ENCODE measurements around the gene GPR108. TPM values are rescaled to one million over a fixed set of nuclear protein-coding genes. Genes with fewer than 3 reads are reported as not detected.

The GPR108 gene
- total and polyA plus RNA-seq, 2 of the 13 experiments (the other 11 are each of a cell fraction or from before 2014, with no cell fraction given) = 36.4 to 63.0 TPM

DNA sequence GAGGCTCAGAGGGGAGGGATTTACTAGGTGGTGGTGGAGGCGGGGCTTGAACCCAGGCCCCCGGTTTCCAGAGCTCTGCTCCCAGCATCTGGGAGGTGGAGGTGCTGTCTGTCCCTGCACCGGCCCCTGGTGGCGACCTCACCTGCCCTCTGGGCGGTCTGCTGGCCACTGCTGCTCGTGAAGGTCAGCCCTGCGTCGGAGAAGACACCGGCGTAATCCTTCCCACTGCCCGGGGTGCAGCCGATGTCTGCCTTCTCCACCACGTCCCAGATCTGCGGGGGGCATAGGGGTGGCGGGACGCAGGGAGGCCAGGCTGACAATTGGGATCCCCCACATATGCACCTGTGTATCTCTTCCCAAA is 29.7 kb downstream of the GPR108 start (continued):
- TF ChIP-seq GTF2F1 (IDR thresholded peaks at IDR 0.05; ENCODE audit: low read length) = no peak
- TF ChIP-seq, protein P1, sequence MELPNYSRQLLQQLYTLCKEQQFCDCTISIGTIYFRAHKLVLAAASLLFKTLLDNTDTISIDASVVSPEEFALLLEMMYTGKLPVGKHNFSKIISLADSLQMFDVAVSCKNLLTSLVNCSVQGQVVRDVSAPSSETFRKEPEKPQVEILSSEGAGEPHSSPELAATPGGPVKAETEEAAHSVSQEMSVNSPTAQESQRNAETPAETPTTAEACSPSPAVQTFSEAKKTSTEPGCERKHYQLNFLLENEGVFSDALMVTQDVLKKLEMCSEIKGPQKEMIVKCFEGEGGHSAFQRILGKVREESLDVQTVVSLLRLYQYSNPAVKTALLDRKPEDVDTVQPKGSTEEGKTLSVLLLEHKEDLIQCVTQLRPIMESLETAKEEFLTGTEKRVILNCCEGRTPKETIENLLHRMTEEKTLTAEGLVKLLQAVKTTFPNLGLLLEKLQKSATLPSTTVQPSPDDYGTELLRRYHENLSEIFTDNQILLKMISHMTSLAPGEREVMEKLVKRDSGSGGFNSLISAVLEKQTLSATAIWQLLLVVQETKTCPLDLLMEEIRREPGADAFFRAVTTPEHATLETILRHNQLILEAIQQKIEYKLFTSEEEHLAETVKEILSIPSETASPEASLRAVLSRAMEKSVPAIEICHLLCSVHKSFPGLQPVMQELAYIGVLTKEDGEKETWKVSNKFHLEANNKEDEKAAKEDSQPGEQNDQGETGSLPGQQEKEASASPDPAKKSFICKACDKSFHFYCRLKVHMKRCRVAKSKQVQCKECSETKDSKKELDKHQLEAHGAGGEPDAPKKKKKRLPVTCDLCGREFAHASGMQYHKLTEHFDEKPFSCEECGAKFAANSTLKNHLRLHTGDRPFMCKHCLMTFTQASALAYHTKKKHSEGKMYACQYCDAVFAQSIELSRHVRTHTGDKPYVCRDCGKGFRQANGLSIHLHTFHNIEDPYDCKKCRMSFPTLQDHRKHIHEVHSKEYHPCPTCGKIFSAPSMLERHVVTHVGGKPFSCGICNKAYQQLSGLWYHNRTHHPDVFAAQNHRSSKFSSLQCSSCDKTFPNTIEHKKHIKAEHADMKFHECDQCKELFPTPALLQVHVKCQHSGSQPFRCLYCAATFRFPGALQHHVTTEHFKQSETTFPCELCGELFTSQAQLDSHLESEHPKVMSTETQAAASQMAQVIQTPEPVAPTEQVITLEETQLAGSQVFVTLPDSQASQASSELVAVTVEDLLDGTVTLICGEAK (IDR thresholded peaks at IDR 0.05) = no peak
- TF ChIP-seq, protein P1 (CRISPR knock-in tag; IDR thresholded peaks at IDR 0.05) = no peak
- TF ChIP-seq HOXA7 (CRISPR knock-in tag; IDR thresholded peaks at IDR 0.05) = no peak
- TF ChIP-seq MTA1 (CRISPR knock-in tag; IDR thresholded peaks at IDR 0.05; ENCODE audit: borderline replicate concordance) = no peak
- 0 out of 2 replicates have a peak, but pooled peaks have one; percentile 20 for TF ChIP-seq PAF1 (CRISPR knock-in tag; IDR thresholded peaks at IDR 0.05)
- TF ChIP-seq, protein P2, sequence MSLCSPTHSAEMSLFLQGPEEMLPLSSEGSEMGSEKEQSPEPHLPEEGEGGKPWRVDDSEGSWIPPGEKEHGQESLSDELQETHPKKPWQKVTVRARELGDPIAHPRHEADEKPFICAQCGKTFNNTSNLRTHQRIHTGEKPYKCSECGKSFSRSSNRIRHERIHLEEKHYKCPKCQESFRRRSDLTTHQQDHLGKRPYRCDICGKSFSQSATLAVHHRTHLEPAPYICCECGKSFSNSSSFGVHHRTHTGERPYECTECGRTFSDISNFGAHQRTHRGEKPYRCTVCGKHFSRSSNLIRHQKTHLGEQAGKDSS (CRISPR knock-in tag; IDR thresholded peaks at IDR 0.05; ENCODE audit: borderline replicate concordance, low read depth) = no peak
- TF ChIP-seq, protein P3, sequence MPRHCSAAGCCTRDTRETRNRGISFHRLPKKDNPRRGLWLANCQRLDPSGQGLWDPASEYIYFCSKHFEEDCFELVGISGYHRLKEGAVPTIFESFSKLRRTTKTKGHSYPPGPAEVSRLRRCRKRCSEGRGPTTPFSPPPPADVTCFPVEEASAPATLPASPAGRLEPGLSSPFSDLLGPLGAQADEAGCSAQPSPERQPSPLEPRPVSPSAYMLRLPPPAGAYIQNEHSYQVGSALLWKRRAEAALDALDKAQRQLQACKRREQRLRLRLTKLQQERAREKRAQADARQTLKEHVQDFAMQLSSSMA (CRISPR knock-in tag; IDR thresholded peaks at IDR 0.05) = no peak
- TF ChIP-seq RBFOX2 (IDR thresholded peaks at IDR 0.05; ENCODE audit: low read depth, low read length) = peak; percentile 81
- TF ChIP-seq RXRA (CRISPR knock-in tag; IDR thresholded peaks at IDR 0.05) = no peak; the same call in 1 of the 2 replicates
- TF ChIP-seq RFXAP (CRISPR knock-in tag; IDR thresholded peaks at IDR 0.05; ENCODE audit: borderline replicate concordance) = no peak
- TF ChIP-seq ZNF317 (CRISPR knock-in tag; IDR thresholded peaks at IDR 0.05) = no peak
- no peak for TF ChIP-seq KMT2A (CRISPR knock-in tag; IDR thresholded peaks at IDR 0.05)
- TF ChIP-seq, protein P4, sequence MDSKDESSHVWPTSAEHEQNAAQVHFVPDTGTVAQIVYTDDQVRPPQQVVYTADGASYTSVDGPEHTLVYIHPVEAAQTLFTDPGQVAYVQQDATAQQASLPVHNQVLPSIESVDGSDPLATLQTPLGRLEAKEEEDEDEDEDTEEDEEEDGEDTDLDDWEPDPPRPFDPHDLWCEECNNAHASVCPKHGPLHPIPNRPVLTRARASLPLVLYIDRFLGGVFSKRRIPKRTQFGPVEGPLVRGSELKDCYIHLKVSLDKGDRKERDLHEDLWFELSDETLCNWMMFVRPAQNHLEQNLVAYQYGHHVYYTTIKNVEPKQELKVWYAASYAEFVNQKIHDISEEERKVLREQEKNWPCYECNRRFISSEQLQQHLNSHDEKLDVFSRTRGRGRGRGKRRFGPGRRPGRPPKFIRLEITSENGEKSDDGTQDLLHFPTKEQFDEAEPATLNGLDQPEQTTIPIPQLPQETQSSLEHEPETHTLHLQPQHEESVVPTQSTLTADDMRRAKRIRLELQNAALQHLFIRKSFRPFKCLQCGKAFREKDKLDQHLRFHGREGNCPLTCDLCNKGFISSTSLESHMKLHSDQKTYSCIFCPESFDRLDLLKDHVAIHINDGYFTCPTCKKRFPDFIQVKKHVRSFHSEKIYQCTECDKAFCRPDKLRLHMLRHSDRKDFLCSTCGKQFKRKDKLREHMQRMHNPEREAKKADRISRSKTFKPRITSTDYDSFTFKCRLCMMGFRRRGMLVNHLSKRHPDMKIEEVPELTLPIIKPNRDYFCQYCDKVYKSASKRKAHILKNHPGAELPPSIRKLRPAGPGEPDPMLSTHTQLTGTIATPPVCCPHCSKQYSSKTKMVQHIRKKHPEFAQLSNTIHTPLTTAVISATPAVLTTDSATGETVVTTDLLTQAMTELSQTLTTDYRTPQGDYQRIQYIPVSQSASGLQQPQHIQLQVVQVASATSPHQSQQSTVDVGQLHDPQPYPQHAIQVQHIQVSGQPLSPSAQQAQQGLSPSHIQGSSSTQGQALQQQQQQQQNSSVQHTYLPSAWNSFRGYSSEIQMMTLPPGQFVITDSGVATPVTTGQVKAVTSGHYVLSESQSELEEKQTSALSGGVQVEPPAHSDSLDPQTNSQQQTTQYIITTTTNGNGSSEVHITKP (CRISPR knock-in tag; IDR thresholded peaks at IDR 0.05; ENCODE audit: low read depth) = no peak
- no peak for TF ChIP-seq BHLHE40 (IDR thresholded peaks at IDR 0.05; ENCODE audit: low read length)
- TF ChIP-seq ZNF354B (CRISPR knock-in tag; IDR thresholded peaks at IDR 0.05) = no peak
